Keratinocyte (primary cell): ENCODE measurements around the gene DNAH12. TPM values are rescaled to one million over a fixed set of nuclear protein-coding genes. Genes with fewer than 3 reads are reported as not detected.

ENCODE experiments used
- DNase-seq: peaks from one replicate; pipeline ENCODE4 v3.0.0-alpha.2; 2011; ENCODE audit warnings: low read depth, missing footprints, low spot score
- FAIRE-seq: peaks from 2 replicates; lab custom pipeline; 2011; peaks lifted over from hg19 to GRCh38; lab: Jason Lieb, UNC
- H2AFZ ChIP-seq: 2 replicates; pipeline ENCODE4 v1.6.0; 2012; ENCODE audit warnings: low read length, control low read depth, inconsistent platforms; ENCODE audit not compliant: control insufficient read depth
- H3K27ac ChIP-seq: 2 replicates; pipeline ENCODE4 v1.5.1; 2011; ENCODE audit warnings: low read length; ENCODE audit not compliant: control insufficient read depth, insufficient read depth
- H3K27me3 ChIP-seq: 3 replicates; pipeline ENCODE4 v1.6.0; 2011; ENCODE audit warnings: low read length; ENCODE audit not compliant: control insufficient read depth, insufficient read depth; ENCODE audit errors: extremely low read depth
- H3K36me3 ChIP-seq, 2 experiments: 2 replicates in 1 of 2; 3 replicates in 1 of 2; pipeline ENCODE4 v1.5.1; 2011; ENCODE audit warnings: low read length in 2 of 2, mild to moderate bottlenecking in 1 of 2; ENCODE audit not compliant: control insufficient read depth in 2 of 2, insufficient read depth in 2 of 2; ENCODE audit errors: extremely low read depth in 1 of 2
- H3K4me1 ChIP-seq: 3 replicates; pipeline ENCODE4 v1.5.1; 2011; ENCODE audit warnings: low read length; ENCODE audit not compliant: control insufficient read depth, insufficient read depth; ENCODE audit errors: extremely low read depth
- H3K4me2 ChIP-seq: 3 replicates; pipeline ENCODE4 v1.6.0; 2011; ENCODE audit warnings: low read depth, low read length; ENCODE audit not compliant: control insufficient read depth, insufficient read depth; ENCODE audit errors: extremely low read depth
- H3K4me3 ChIP-seq, 3 experiments: fragments of 200-600 bp in 1 of 3; sonication (generic) in 1 of 3; 2 replicates in 2 of 3; 3 replicates in 1 of 3; pipeline ENCODE4 v1.5.1; 2011 to 2016; ENCODE audit warnings: low read length in 3 of 3, mild to moderate bottlenecking in 3 of 3, control low read depth in 2 of 3, inconsistent platforms in 1 of 3, low read depth in 1 of 3, mixed read lengths in 1 of 3, mixed run types in 1 of 3, moderate library complexity in 1 of 3; ENCODE audit not compliant: control insufficient read depth in 2 of 3, insufficient read depth in 2 of 3; ENCODE audit errors: extremely low read depth in 1 of 3
- H3K79me2 ChIP-seq: 2 replicates; pipeline ENCODE4 v1.6.0; 2012; ENCODE audit warnings: low read length; ENCODE audit not compliant: control insufficient read depth, insufficient read depth
- H3K9ac ChIP-seq: 3 replicates; pipeline ENCODE4 v1.6.0; 2011; ENCODE audit warnings: low read length; ENCODE audit not compliant: control insufficient read depth, insufficient read depth; ENCODE audit errors: extremely low read depth
- H3K9me1 ChIP-seq: 3 replicates; pipeline ENCODE4 v1.6.0; 2011; ENCODE audit warnings: low read length; ENCODE audit not compliant: control insufficient read depth, insufficient read depth; ENCODE audit errors: extremely low read depth
- H3K9me3 ChIP-seq: 2 replicates; pipeline ENCODE4 v1.5.1; 2012; ENCODE audit warnings: low read depth, low read length; ENCODE audit not compliant: control insufficient read depth
- H4K20me1 ChIP-seq: 3 replicates; pipeline ENCODE4 v1.6.0; 2011; ENCODE audit warnings: low read length; ENCODE audit not compliant: control insufficient read depth, insufficient read depth; ENCODE audit errors: extremely low read depth
- CTCF ChIP-seq, 3 experiments: IDR thresholded peaks in 1 of 3; conservative IDR thresholded peaks in 1 of 3; optimal IDR thresholded peaks in 1 of 3; 2 replicates in 2 of 3; 3 replicates in 1 of 3; pipeline versions ENCODE3 to v1.5.1; 2011; ENCODE audit warnings: low read length in 3 of 3, mild to moderate bottlenecking in 3 of 3, moderate library complexity in 2 of 3, control low read depth in 1 of 3, inconsistent platforms in 1 of 3; ENCODE audit not compliant: insufficient read depth in 2 of 3; ENCODE audit errors: extremely low read depth in 1 of 3
- EZH2 ChIP-seq: IDR thresholded peaks from one replicate; pipeline ENCODE4 v1.6.1; 2012; ENCODE audit warnings: inconsistent platforms, mild to moderate bottlenecking, low read length, moderate library complexity
- dilution Hi-C: fragments of 300-500 bp; cut with MboI; formaldehyde crosslinking; loops from one replicate; pipeline ENCODE4 v1.7.0; 2020; ENCODE audit warnings: low sequenced_read_pairs; ENCODE audit not compliant: extremely low pct_ligation_motif_present
- polyA plus RNA-seq, 5 experiments: library from polyadenylated mRNA; depleted of rRNA in 3 of 5; stranded (reverse) in 3 of 5; stranded (forward) in 1 of 5; unstranded in 1 of 5; fragments of >200 nt; gene quantifications; 1 replicate in 1 of 5; 2 replicates in 3 of 5; 3 replicates in 1 of 5; pipeline versions ENCODE4 v1.2.1 to v1.2.3, GENCODE V29; 2011 to 2012; ENCODE audit warnings: missing spikeins in 2 of 5, low read depth in 1 of 5, low replicate concordance in 1 of 5

Gene DNAH12
- polyA plus RNA-seq, 1 donor (not counting 4 experiments of a cell fraction or from before 2014, with no cell fraction given), result not detected

- peak within 1 kb of the TSS; percentile 99 for H2AFZ ChIP-seq
- dilution Hi-C loops, result no loop called here
- no peaks in the 10 kb centered on the region for H3K9me1 ChIP-seq
- H3K9me3 ChIP-seq, result no peaks in the 10 kb centered on the region
- peak; percentile 35 for DNase-seq
- peak within 1 kb of the TSS; percentile 99 for H3K27ac ChIP-seq
- TF ChIP-seq EZH2, result no peak
- TF ChIP-seq CTCF (optimal IDR thresholded peaks at IDR 0.05 in 1 of 3, IDR thresholded peaks at IDR 0.05 in 1 of 3, conservative IDR thresholded peaks at IDR 0.05 in 1 of 3; ENCODE audit: extremely low read depth in 1 of 3, insufficient read depth in 2 of 3, low read length in 3 of 3), result no peak
- H3K4me2 ChIP-seq, result peak within 1 kb of the TSS; percentile 71
- peaks cover 2 to 6% of the 10 kb centered on the region in 2 experiments for H3K36me3 ChIP-seq
- peaks cover 42% of the 10 kb centered on the region for H3K79me2 ChIP-seq
- H3K4me1 ChIP-seq, result peaks cover 5% of the 10 kb centered on the region
- no peaks in the 10 kb centered on the region for H4K20me1 ChIP-seq
- peak; percentile 79 for FAIRE-seq
- H3K27me3 ChIP-seq, result no peaks in the 10 kb centered on the region
- peak within 1 kb of the TSS; percentile 92 for H3K9ac ChIP-seq
- peak within 1 kb of the TSS; percentile 75 to 79 (median 75) for H3K4me3 ChIP-seq
Observed at GRCh38 chr3:57555738-57556458, 11.8 kb upstream of the DNAH12 start, which contains the start of gene PDE12. Gene PDE12, plus strand, starts transcription at chr3:57556274. Its CDS starts 106 bp downstream, at chr3:57556380.

GRCh38 chr3:57555306-57555705, 11.2 kb upstream of the DNAH12 start:
- Histone ChIP-seq H3K9me3 (no peaks in the 10 kb centered on the region), H3K4me2 (peak overlapping the region; percentile 71), H3K79me2 (peaks cover 38% of the 10 kb centered on the region), H3K4me1 (peaks cover 5% of the 10 kb centered on the region), H3K27me3 (no peaks in the 10 kb centered on the region), H3K27ac (peak overlapping the region; percentile 99), H3K9me1 (no peaks in the 10 kb centered on the region), H3K4me3 (peak overlapping the region; percentile 75 to 79 (median 75)), H4K20me1 (no peaks in the 10 kb centered on the region), H2AFZ (peak overlapping the region; percentile 99), H3K36me3 (peaks cover 2 to 4% of the 10 kb centered on the region in 2 experiments), H3K9ac (peak overlapping the region; percentile 92)
- TF ChIP-seq EZH2 (no peak), CTCF (optimal IDR thresholded peaks at IDR 0.05 in 1 of 3, IDR thresholded peaks at IDR 0.05 in 1 of 3, conservative IDR thresholded peaks at IDR 0.05 in 1 of 3; ENCODE audit: extremely low read depth in 1 of 3, insufficient read depth in 2 of 3, low read length in 3 of 3) (no peak)
- DNase-seq (no peak), FAIRE-seq (no peak)
- dilution Hi-C loops, result no loop called here
